Activated naive CD8-positive, alpha-beta T cell treated with anti-CD3 and anti-CD28 coated beads, Interleukin-2, amount 50 U/mL, for 16 hours (primary cell): Measurements from ENCODE around the gene YJEFN3.

ENCODE experiments used
- DNase-seq: peaks from one replicate; pipeline ENCODE4 v3.0.0-alpha.2; 2020; ENCODE audit warnings: low read depth, low spot score

The YJEFN3 gene

GRCh38 chr19:19498255-19498991 is 30.3 kb upstream of the YJEFN3 start:
- DNase-seq = no peak

GRCh38 chr19:19499272-19499995 is 29.3 kb upstream of the YJEFN3 start:
- DNase-seq = no peak

GRCh38 chr19:19500975-19501644 is 27.6 kb upstream of the YJEFN3 start:
- no peak for DNase-seq

GRCh38 chr19:19501798-19502197 is 26.9 kb upstream of the YJEFN3 start:
- DNase-seq = no peak

- no peak for DNase-seq
Measured at GRCh38 chr19:19502281-19502680, 26.4 kb upstream of the YJEFN3 start.

GRCh38 chr19:19502808-19503602 is 25.7 kb upstream of the YJEFN3 start:
- DNase-seq = no peak

- no peak for DNase-seq
Measured at GRCh38 chr19:19504754-19505668, 23.7 kb upstream of the YJEFN3 start.

GRCh38 chr19:19505669-19506326 is 22.9 kb upstream of the YJEFN3 start:
- DNase-seq = no peak

GRCh38 chr19:19506592-19506991 is 22.1 kb upstream of the YJEFN3 start:
- DNase-seq = no peak

- no peak for DNase-seq
Measured at GRCh38 chr19:19507354-19507753, 21.4 kb upstream of the YJEFN3 start.

- DNase-seq = no peak
Measured at GRCh38 chr19:19508217-19508616, 20.5 kb upstream of the YJEFN3 start.

GRCh38 chr19:19510432-19510831 is 18.3 kb upstream of the YJEFN3 start:
- no peak for DNase-seq

GRCh38 chr19:19513682-19514081 is 15.0 kb upstream of the YJEFN3 start:
- no peak for DNase-seq

GRCh38 chr19:19514215-19514657 is 14.5 kb upstream of the YJEFN3 start:
- no peak for DNase-seq

GRCh38 chr19:19514881-19515641 is 13.7 kb upstream of the YJEFN3 start, which contains the start of gene TSSK6:
Gene TSSK6, minus strand, starts transcription at chr19:19515548. Its CDS starts 121 bp downstream, at chr19:19515427.
- DNase-seq = no peak

GRCh38 chr19:19515642-19516519 is 12.8 kb upstream of the YJEFN3 start, which contains the start of gene NDUFA13:
Gene NDUFA13, plus strand, starts transcription at chr19:19516225. Its CDS starts 14 bp downstream, at chr19:19516239.
- peak; percentile 81 for DNase-seq

GRCh38 chr19:19517235-19517619 is 11.5 kb upstream of the YJEFN3 start:
- DNase-seq = no peak

GRCh38 chr19:19520989-19521388 is 7.7 kb upstream of the YJEFN3 start:
- no peak for DNase-seq
